ENCODE data around the gene GID4.

Gene GID4

DNA sequence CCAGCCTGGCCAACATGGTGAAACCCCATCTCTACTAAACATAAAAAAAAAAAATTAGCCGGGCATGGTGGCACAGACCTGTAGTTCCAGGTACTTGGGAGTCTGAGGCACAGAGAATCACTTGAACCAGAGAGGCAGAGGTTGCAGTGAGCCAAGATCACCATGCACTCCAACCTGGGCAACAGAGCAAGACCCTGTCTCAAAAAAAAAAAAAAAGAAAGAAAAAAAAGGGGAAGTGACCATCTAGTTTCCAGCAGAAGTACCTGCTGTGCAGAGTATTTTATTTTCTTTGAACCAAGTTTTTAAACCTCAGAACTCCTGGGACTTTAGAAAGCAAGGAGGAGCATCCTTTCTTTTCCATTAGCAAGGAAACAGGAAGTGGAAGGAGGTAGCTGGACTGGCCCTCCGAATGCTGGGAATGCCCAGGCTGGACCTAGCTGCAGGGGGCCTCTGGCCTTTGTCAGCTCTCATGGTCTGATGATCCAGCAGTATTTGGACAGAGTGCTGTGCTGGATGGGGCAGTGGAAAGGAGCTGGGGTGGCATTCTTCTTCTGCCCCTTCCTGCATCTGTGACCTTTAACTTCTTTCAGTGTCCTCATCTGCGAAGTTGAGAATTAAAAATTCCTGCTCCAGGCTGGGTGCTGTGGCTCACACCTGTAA, 6.6 kb downstream of the GID4 start:
- no peak for FAIRE-seq

GRCh38 chr17:18055597-18055996, 16.4 kb downstream of the GID4 start:
- FAIRE-seq, result no peak

GRCh38 chr17:18056214-18056613, 17.0 kb downstream of the GID4 start:
- no peak for FAIRE-seq

- FAIRE-seq, result no peak
These were observed 20.1 kb downstream of the GID4 start for GRCh38 chr17:18059283-18059682.

- FAIRE-seq, result no peak
These were observed 24.8 kb downstream of the GID4 start for GRCh38 chr17:18064053-18064452.

- no peak for FAIRE-seq
These were observed 26.3 kb downstream of the GID4 start for GRCh38 chr17:18065546-18065945.

DNA sequence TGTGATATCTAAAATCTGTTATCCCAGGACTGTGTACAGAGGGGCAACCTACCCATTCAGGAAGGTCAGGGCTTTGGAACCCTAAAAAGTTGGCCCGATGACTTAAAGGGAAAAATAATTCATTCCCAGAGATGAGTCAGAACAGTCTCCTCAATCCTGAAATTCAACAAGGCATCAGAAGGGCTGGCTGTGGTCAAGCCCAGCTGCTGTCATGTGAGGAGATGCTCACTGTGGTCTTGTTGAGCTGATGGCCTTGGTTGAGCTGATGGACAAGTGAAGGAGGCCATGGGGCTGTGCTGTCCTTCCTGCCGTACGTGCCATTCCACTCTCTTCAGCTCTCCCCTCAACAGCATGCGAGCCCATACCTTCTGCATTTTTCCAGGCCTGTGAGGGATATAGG, 27.7 kb downstream of the GID4 start:
- FAIRE-seq, result no peak

DNA sequence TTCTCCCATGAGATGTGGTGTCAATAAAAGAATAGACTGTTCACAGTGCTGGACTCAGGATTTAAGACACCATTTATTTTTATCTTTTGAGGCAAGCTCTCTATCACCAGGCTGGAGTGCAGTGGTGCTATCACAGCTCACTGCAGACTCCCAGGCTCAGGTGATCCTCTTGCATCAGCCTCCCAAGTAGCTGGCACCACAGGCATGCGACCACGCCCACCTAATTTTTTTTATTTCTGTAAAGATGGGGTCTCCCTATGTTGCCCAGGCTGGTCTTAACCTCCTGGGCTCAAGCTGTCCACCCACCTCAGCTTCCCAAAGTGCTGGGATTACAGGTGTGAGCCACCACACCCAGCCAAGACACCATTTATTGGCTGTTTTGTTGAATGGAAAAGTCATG, 29.9 kb downstream of the GID4 start:
- no peak for FAIRE-seq

DNA sequence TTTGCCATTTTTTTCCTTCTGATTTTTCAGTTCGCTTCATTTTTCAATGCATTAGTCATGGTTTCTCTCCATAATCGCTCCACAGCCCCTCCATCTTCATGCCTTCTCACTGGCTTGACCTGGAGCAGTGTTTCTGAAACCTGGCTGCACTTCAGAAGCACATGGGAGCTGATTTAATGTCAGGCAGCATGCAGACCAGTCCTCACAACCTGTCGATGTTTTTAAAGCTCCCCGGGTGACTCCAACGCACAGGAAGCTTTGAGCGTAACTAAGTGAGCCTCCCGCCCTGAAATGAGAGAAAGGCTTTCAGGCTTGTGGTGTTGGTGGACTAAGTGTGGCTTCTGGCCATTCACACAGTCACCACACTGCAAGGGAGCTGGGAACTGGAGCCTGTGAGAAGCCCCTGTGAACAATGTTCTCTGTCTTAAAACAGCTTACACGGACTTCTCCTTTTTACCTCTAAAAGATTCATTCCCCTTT, 31.7 kb downstream of the GID4 start:
- peak; percentile 8 for FAIRE-seq

DNA sequence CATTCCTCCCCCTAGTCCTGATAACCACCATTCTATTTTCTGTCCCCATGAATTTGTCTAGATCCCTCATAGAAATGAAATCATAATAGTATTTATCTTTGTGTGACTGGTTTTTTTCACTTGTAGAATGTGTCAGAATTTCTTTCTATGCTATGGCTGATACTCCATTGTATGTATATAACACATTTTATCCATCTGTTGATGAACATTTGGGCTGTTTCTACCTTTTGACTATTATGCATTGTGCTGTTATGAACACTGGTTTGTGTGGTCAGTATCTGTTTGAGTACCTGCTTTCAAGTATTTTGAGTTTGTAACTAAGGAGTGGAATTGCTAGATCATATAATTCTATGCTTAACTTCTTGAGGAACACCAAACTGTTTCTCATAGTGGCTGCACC, 32.5 kb downstream of the GID4 start:
- FAIRE-seq, result no peak

GRCh38 chr17:18074566-18075272, 35.5 kb downstream of the GID4 start:
- FAIRE-seq, result no peak

- FAIRE-seq, result no peak
These were observed 37.7 kb downstream of the GID4 start for GRCh38 chr17:18076936-18077335.

- no peak for FAIRE-seq
These were observed 40.3 kb downstream of the GID4 start for GRCh38 chr17:18079543-18079942.

DNA sequence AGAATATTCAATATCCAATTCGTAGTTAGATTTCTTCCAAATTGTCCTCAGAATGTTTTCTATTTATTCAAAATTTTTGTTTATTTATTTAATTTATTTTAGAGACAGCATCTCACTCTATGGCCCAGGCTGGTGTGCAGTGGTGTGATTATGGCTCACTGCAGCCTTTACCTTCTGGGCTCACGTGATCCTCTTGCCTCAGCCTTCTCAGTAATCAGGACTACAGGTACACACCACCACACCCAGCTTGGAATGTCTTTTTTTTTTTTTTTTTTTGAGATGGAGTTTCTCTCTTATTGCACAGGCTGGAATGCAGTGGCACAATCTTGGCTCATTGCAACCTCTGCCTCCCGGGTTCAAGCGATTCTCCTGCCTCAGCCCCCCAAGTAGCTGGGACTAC, 45.0 kb downstream of the GID4 start:
- no peak for FAIRE-seq

GRCh38 chr17:18087610-18088491, 48.6 kb downstream of the GID4 start, which contains the start of gene DRG2:
Gene DRG2, plus strand, starts transcription at chr17:18087948. Its CDS starts 76 bp downstream, at chr17:18088024.
- FAIRE-seq, result peak; percentile 87

DNA sequence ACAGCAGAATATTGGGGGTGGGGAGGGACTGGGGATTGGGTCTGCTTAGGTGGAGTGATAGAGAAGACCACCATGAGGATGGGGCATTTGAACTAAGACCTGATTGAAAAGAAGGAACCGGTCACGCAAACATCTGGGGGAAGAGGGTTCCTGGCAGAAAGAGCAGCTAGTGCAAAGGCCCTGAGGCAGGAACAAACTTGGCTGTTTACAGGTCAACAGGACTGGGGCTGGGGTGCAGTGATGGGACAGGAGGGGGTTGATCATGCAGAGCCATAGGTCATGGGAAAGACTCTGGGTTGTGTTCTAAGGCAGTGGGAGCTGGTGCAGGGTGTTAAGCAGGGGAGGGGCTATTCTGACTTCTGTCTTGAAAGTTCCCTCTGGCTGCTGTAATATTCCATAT, 50.4 kb downstream of the GID4 start:
- FAIRE-seq, result no peak

DNA sequence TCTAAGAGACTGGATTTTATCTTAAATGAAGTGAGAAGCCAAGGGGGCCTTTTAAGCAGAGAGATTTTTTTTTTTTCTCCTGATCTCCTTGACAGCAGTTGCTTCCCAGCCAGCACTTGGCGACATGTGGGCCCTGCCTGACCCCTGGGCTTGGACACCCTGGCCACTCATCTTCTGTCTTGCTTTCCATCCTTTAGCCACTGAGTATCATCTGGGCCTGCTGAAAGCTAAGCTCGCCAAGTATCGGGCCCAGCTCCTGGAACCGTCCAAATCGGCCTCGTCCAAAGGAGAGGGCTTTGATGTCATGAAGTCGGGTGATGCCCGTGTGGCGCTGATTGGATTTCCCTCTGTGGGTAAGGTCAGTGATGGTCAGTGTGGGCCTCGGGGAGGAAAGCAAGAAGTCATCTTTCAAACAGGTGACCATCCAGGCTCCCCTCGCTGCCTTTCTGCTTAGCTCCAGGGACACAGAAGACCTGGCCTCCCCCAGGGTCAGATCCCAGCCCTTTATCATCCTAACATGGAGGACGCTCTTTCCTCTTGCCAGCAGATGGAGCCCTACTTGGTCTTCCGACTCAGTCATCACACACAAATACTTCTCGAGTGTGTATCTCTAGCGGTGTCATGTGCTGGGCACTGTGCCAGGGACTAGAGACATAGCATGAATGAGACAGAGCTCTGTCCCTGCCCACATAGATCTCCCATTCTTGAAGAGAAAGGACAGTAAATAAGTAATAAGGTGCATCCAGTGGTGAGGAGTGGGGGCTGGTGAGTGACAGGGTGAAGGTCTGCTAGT, 54.6 kb downstream of the GID4 start:
- FAIRE-seq, result no peak

GRCh38 chr17:18094409-18094807, 55.2 kb downstream of the GID4 start:
- no peak for FAIRE-seq

DNA sequence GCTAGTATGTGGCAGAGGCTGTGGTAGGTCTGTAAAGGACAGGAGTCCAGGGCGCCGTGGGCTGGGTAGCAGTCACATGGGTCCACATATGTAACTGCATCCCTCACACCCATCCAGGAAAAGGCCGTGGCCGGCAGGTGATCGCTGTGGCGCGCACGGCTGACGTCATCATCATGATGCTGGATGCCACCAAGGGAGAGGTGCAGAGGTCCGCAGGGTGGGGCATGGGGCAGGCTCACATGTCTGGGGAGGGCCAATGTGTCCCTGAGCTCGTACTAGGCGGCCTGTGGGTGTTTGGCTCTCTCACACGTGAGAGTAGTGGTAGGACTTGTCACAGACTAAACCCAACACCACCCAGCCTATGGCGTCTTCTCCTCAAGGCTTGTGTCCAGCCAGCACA, 60.3 kb downstream of the GID4 start:
- no peak for FAIRE-seq

- FAIRE-seq, result no peak
These were observed 61.4 kb downstream of the GID4 start for GRCh38 chr17:18100616-18101015.

GRCh38 chr17:18101828-18102227, 62.6 kb downstream of the GID4 start:
- FAIRE-seq, result no peak

GRCh38 chr17:18102640-18103039, 63.4 kb downstream of the GID4 start:
- FAIRE-seq, result no peak

- FAIRE-seq, result no peak
These were observed 65.8 kb downstream of the GID4 start for GRCh38 chr17:18105027-18105426.

All from endometrium (tissue), 2 donors.